GM18858 (cell line): ENCODE data around the gene RPS6KA4.

ENCODE experiments used
- ATAC-seq: cut with Tn5 transposase; IDR thresholded peaks from one replicate; pipeline ENCODE4 v1.9.1; 2021; ENCODE audit not compliant: unreplicated experiment

RPS6KA4 gene

DNA sequence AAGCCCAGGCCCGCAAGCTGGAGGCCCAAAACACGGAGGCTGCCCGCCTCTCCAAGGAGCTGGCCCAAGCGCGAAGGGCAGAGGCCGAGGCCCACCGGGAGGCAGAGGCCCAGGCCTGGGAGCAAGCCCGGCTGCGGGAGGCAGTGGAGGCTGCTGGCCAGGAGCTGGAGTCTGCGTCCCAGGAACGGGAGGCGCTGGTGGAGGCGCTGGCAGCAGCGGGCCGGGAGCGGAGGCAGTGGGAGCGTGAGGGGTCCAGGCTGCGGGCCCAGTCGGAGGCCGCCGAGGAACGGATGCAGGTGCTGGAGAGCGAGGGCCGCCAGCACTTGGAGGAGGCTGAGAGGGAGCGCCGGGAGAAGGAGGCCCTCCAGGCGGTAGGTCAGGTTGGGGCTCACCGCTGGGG is 14.2 kb upstream of the RPS6KA4 start:
- no peak for ATAC-seq

DNA sequence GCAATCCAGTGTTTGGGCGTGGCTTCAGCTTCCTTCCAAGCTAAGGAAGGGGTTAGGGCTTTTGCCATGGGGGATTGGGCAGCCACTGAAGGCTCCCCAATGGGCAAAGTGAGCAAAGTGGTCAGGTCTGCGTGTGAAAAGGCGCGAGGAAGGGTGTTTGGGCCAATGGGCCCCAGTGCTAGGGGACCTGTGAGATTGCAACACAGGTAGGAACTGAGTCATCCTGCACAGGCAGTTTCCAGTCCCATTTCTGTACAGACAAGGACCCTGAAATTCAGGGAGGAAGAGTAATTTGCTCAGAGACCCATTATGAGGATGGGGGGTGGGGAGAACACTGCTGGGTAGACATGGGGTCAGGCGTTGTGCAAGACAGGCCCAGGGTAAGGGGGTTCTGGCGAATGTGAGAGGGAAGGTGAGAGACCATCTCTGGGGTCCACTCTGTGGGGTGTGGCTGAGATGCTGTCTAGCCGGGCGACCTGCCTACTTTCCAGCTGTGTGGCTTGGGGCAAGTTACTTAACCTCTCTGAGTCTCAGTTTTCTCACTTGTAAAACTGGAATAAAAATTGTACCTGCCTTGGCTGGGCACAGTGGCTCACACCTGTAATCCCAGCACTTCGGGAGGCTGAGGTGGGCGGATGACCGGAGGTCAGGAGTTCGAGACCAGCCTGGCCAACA is 11.6 kb upstream of the RPS6KA4 start:
- ATAC-seq = no peak

DNA sequence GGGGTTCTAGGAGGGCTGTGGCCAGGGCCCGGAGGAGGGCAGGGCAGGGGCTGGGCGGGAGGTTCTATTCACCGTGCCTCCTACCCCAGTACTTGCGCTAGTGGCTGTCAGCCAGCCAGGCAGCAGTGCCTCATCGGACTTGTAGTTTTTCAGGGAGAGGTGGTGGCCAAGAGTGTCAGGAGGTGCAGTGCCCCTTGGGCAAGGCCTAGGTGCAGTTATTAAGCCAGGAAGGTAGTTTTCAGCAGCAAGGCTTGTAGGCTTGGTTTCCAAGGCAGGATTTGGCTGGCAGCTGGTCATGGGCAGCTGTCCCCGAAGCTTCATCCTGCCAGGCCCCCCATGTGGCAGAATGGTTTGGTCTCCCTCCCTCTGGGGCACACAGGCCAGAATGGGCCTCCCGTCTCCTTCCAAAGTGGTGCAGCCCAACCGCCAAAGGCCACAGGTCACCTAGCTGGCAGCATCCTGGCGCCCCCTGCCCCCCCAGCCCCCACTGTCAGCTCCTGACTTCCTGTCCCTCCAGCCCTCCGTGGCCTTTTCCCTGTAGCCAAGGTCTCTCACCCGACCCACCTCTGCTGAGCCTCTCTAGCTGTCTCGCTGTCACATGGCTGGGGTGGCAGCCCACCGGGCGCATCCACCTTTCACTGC is 10.5 kb upstream of the RPS6KA4 start:
- no peak for ATAC-seq

DNA sequence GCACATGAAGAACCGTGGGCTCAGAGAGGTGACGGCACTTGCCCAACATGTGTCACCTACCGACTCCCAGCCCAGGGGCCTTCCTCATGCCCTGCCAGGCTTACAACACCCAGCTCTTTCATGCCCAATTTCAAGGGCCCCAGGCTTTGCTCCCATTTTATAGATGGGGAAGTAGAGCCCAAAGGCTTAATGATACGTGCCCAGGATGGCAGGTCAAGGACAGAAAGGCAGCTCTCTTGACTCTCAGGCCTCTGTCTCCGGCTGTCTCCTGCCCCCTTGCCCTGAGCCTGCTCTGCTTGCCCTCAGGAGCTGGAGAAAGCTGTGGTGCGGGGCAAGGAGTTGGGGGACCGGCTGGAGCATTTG is 10.0 kb upstream of the RPS6KA4 start:
- ATAC-seq = no peak

DNA sequence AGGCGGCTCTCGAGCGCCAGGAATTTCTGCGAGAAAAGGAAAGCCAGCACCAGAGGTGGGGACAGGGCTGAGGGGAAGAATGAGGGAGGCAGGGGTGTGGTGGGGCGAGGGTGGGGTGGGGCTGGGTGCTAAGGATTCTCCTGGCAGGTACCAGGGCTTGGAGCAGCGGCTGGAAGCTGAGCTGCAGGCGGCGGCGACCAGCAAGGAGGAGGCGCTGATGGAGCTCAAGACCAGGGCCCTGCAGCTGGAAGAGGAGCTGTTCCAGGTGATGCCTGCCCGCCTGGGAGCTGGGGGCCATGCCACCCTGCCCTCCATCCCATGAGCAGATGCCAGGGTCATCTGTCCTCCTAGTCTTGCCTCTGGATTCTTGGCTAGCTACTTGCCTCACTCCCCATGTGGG is 9.6 kb upstream of the RPS6KA4 start:
- ATAC-seq = no peak

DNA sequence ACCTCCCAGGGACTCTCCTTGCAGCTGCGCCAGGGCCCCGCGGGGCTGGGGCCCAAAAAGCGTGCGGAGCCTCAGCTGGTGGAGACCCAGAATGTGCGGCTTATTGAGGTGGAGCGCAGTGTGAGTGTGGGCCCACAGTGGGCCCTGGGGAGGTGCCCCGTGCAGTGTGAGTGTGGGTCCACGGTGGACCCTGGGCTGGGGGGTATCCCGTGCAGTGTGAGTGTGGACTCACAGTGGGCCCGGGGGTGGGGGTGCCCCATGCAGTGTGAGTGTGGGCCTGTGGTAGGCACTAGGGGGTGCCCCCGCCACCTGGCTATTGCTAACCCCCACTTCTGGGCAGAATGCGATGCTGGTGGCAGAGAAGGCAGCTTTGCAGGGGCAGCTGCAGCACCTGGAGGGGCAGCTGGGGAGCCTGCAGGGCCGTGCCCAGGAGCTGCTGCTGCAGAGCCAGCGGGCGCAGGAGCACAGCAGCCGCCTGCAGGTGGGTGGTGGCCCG is 7.8 kb upstream of the RPS6KA4 start:
- ATAC-seq = no peak

DNA sequence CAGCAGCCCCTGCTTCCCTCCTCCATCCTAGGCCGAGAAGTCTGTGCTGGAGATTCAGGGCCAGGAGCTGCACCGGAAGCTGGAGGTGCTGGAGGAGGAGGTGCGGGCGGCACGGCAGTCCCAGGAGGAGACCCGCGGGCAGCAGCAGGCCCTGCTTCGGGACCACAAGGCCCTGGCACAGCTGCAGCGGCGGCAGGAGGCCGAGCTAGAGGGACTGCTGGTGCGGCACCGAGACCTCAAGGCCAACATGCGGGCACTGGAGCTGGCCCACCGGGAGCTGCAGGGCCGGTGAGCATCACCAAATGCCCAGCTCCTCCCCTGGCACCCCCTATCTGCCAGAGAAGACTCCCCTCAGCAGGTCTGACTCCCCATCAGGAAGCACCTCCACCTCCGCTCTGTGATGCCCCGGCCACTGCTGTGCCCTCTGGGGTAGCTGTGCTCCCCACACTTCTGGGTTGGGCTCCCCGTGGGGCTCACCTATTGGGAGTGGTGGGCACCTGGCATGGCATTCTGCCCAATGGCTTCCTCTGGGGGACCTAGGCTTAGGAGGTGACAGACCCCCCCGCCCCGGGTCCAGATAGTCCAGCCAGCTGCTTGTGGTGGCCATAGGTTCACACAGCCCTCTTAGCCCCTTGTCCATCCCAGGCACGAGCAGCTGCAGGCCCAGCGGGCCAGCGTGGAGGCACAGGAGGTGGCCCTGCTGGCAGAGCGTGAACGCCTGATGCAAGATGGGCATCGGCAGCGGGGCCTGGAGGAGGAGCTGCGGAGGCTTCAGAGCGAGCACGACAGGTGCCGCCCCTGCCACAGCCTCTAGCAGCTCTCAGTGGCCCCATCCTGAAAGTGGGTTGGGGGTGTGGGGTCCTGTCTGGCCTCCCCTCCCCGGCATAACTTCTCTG is 6.6 kb upstream of the RPS6KA4 start:
- no peak for ATAC-seq

DNA sequence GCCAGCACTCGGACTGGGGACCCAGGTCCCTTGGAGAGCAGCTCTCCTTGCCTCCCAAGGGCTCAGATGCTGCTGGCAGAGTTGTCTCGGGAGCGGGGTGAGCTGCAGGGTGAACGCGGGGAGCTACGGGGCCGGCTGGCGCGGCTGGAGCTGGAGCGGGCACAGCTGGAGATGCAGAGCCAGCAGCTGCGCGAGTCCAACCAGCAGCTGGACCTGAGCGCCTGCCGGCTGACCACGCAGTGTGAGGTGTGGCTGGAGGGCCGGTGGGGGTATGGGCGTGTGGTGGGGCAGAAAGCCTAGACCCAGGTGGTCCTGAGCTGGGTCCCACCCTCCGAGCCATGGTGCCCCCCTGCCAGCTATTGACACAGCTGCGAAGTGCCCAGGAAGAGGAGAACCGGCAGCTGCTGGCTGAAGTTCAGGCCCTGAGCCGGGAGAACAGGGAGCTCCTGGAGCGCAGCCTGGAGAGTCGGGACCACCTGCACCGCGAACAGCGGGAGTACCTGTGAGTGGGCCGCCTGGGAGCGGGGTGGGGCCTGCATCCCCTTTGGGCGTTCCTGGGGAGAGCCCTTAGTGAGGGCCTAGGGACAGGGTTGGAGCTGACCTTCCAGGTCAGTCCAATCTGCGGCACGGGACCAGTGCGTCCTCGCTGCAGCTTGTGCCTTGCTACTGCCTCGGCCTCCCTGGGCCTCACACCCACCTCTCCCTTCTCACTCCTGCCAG is 5.8 kb upstream of the RPS6KA4 start:
- ATAC-seq = no peak

DNA sequence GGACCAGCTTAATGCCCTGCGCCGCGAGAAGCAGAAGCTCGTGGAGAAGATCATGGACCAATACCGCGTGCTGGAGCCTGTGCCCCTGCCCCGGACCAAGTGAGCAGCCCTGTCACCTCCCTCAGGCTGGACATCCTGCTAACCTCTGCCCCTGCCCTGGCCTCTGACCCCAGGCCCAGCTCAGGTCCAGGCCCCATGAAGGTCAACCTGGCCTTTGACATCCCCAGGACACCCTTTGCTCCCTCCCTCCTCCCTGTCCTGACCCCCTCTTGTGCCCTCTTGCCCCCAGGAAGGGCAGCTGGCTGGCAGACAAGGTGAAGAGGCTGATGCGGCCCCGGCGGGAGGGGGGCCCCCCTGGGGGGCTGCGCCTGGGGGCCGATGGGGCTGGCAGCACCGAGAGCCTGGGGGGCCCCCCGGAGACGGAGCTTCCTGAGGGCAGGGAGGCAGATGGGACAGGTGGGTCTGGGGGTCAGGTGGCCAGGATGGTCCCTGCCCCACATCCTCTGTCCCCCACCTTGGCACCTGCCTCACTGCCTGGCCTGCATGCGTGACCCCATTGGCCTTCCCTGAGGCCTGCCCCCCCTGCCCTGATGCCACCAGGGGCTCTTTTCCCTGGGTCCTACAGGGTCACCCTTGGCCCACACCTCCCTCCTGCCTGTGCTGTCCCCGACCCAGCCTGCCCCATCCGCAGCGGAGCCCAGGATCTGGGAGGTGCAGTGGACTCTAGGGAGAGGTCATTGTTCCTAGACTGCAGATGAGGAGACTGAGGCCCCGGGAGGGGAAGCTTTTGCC is 5.1 kb upstream of the RPS6KA4 start:
- no peak for ATAC-seq

DNA sequence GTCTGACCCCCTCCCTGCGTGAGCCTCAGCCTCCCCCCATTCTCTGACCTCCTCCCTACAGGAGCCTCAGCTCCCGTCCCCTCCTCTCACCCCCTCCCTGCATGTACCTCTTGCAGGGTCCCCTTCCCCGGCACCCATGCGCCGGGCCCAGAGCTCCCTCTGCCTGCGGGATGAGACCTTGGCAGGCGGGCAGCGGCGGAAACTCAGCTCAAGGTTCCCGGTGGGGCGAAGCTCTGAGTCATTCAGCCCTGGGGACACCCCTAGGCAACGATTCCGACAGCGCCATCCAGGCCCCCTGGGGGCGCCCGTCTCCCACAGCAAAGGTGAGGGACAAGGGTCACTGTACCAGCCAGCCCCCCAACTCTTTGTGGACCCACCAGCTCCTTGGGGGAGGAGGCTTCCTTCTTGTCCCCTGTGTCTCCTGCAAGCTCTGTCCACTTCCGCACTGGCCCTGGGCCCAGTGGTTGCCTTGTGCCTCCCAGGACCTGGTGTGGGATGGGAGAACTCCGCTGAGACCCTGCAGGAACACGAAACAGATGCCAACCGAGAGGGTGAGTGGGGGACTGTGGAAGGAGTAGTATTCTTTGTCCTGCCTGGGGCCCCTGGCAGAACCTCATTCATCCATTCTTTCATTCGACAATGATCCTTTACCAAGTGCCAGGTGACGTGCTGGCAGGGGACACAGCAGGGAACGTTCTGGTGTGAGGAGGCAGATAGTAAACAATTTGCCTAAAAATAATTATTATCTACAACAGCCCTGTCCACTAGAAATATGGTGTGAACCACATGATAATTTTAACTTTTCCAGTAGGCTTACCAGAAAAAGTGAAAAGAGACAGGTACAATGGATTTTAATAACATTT is 3.7 kb upstream of the RPS6KA4 start:
- no peak for ATAC-seq

DNA sequence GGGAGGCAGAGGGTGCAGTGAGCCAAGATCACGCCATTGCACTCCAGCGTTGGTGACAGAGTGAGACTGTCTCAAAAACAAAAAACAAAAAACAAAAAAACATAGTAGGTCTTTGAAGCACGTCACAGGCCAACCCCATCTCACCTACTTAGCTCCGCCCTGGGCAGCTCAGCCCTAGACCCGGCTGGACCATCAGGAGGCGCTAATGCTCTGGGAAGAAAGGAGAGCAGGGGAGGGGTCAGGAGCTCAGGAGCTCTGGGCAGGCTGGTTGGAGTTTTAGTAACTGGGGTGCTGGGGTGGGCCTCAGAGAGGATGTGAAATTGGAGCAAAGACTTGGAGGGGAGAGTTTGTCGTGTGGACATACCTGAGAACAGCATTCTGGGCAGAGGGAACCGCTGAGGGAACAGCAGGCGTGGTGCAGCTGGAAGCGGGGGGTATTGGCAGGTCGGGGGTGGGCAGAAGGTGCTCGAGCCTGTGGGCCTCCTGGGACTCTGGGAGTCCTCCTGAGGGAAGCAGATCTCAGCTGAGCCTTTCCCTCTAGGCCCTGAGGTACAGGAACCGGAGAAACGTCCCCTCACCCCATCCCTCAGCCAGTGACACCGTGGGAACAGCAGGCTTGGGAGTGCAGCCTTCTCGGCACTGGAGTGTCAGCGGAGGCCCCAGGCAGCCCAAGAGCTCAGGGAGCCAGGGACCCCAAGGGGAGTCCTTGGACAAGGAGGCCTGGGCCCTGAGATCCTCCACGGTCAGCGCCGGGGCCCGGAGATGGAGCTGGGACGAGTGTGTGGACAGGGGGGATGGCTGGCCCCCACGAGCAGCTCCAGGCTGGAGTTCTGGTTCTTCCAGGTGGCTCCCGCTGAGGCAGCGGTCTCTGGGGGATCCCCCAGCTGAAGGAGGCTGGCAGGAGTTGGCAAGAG is 2.2 kb upstream of the RPS6KA4 start:
- ATAC-seq = no peak

DNA sequence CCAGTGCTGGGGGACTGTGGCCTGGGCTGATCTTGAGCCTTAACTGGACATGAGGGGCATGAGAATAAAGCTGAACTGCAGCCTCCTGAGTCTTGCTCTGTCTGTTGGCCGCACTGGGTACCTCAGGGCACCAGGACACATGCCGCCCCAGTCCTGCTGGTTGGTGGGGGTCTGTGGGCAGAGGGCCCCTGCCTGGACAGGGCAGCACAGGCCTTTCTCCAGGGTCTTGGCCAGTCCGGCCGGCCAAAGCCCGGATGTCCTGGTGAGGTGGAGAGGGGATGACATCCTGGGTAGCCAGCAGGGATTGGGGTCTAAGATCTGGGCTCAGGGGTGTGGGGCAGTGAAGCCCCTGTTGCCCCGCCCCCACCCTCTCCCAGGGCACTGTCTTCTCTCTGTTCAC is 1.5 kb upstream of the RPS6KA4 start:
- no peak for ATAC-seq

DNA sequence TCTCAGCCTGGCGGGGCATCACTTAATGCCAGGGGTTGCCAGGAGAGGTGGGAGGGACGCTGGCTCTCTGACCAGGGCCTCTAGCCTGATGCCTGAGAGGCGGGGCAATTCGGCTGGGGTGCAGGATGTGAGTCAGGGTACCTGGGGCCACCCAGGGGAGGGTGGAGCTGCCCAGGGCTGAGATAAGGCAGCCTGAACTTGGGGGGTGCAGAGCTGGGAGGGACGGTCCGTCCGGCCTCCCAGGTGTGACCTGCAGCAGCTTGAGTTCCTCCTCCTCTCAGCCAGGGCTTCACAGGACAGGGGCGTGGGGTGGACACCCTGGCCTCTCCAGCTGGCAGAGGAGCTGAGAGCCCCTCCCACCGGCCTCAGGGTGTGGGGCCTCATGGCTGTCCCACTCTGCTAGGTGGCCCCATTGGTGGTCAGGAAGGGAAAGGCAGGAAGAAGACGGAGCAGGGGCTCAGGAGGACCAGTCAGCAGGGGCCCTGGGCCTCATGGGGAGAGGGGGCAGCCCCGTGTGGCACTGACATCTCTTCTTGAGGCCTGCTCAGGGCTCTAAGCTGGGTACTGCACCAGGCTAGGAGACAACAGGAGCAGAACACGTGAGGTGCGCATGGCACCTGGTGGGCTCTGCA is 942 bp upstream of the RPS6KA4 start:
- ATAC-seq = no peak

DNA sequence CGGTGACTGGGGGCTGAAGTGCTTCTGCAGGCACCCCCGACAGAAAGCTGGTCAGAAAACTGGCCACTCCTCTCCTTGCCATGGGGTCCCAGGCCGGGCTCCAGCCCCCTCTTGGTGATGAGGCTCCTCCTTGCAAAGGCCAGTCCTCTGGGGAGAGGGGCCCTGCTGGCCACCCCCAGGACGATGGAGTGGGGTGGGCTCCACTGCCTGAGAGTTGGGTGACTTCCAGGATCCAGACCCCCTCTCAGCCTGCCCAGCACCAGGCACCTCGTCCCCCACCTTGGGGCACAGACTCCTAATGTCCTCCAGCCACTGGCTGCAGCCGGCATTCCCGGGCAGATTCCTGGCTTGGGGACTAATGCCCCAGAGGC is 441 bp upstream of the RPS6KA4 start:
- no peak for ATAC-seq

DNA sequence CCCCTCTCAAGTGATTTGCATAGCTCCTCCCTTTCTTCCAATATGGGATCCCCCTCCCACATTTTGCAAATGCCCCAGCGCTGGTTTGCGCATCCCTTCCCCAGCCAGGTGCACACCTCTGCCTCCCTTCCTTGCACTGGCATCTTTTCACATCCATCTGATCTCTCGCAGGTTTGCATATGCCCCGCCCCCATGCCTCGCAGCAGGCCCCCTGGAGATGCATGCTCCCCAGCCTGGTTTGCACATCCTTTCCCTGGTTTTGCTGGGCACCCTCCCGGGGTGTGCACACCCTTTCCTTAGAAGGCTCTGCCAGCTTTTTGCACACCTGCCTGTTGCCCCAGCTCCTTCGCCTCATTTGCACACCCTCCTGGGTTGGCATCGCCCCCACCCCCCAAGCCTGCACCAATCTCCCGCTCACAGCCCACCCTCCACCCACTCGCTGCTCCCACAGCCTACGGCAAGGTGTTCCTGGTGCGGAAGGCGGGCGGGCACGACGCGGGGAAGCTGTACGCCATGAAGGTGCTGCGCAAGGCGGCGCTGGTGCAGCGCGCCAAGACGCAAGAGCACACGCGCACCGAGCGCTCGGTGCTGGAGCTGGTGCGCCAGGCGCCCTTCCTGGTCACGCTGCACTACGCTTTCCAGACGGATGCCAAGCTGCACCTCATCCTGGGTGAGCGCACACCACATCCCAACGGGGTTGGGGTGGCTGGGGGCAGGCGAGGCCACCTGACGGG is 917 bp downstream of the RPS6KA4 start:
- no peak for ATAC-seq

DNA sequence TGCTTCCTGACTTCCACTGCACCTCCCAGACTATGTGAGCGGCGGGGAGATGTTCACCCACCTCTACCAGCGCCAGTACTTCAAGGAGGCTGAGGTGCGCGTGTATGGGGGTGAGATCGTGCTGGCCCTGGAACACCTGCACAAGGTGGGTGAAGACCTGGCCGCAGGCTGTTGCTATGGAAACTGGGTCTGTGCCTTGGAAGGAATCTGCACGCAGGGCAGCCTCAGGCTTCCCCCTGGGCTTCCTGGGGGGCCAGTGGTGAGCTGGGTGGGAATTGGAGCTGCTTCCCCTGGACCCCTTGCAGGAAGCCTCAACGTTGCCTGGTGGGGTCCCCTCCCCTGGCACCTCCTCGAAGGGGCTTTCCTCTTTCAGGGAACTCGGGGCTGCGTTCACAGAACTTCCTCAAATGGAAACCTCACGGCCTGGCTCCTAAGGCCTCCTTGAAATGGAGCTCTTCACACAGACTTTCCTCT is 1.5 kb downstream of the RPS6KA4 start:
- no peak for ATAC-seq

DNA sequence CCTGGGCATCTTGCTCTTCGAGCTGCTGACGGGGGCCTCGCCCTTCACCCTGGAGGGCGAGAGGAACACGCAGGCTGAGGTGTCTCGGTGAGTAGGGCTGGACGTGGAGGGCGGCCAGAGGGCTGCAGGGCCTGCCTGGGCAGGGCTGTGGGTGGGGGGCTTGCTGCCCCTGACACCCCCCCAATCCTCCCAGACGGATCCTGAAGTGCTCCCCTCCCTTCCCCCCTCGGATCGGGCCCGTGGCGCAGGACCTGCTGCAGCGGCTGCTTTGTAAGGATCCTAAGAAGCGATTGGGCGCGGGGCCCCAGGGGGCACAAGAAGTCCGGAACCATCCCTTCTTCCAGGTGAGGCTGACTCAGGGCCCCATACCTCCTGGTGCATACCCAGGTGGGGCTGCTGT is 2.7 kb downstream of the RPS6KA4 start:
- no peak for ATAC-seq
